GM18861 (cell line): ENCODE measurements around the gene PRKAR1B.
A peak's percentile ranks its signal among the peaks of the same experiment; 100 is the strongest.

Source experiments
- ATAC-seq: cut with Tn5 transposase; IDR thresholded peaks from one replicate; pipeline ENCODE4 v1.9.1; 2021; ENCODE audit not compliant: unreplicated experiment

Gene PRKAR1B

GRCh38 chr7:727104-727805 lies at the start of gene PRKAR1B:
Gene PRKAR1B (minus strand): TSS chr7:727281. CDS start chr7:711505, 15,776 bp downstream.
- peak; percentile 32 for ATAC-seq

- no peak for ATAC-seq
Measured at GRCh38 chr7:776381-776780, 49.3 kb upstream of the PRKAR1B start.

- ATAC-seq = no peak
Measured at GRCh38 chr7:774161-775109, 47.4 kb upstream of the PRKAR1B start.

GRCh38 chr7:773622-773915 lies 46.5 kb upstream of the PRKAR1B start:
- ATAC-seq = no peak

- no peak for ATAC-seq
Measured at GRCh38 chr7:772861-773621, 46.0 kb upstream of the PRKAR1B start.

- no peak for ATAC-seq
Measured at GRCh38 chr7:772392-772791, 45.3 kb upstream of the PRKAR1B start.

- no peak for ATAC-seq
Measured at GRCh38 chr7:772005-772294, 44.9 kb upstream of the PRKAR1B start.

GRCh38 chr7:771234-772004 lies 44.3 kb upstream of the PRKAR1B start:
- no peak for ATAC-seq

GRCh38 chr7:770741-771166 lies 43.7 kb upstream of the PRKAR1B start:
- ATAC-seq = no peak

GRCh38 chr7:770336-770735 lies 43.3 kb upstream of the PRKAR1B start:
- no peak for ATAC-seq

- no peak for ATAC-seq
Measured at GRCh38 chr7:768881-769504, 41.9 kb upstream of the PRKAR1B start.

- no peak for ATAC-seq
Measured at GRCh38 chr7:767941-768731, 41.1 kb upstream of the PRKAR1B start.

GRCh38 chr7:767580-767940 lies 40.5 kb upstream of the PRKAR1B start:
- ATAC-seq = no peak

GRCh38 chr7:765383-765782 lies 38.3 kb upstream of the PRKAR1B start:
- ATAC-seq = no peak

- ATAC-seq = no peak
Measured at GRCh38 chr7:763762-764161, 36.7 kb upstream of the PRKAR1B start.

- no peak for ATAC-seq
Measured at GRCh38 chr7:762885-763284, 35.8 kb upstream of the PRKAR1B start.

GRCh38 chr7:761631-762030 lies 34.5 kb upstream of the PRKAR1B start:
- no peak for ATAC-seq

GRCh38 chr7:761101-761500 lies 34.0 kb upstream of the PRKAR1B start:
- no peak for ATAC-seq

GRCh38 chr7:760006-760405 lies 32.9 kb upstream of the PRKAR1B start:
- no peak for ATAC-seq

- no peak for ATAC-seq
Measured at GRCh38 chr7:759569-759968, 32.5 kb upstream of the PRKAR1B start.
